H1 (cell line): Measurements from ENCODE around the gene ZNF408. TPM values are rescaled to one million over a fixed set of nuclear protein-coding genes. Genes with fewer than 3 reads are reported as not detected.

ENCODE experiments used
- CTCF ChIA-PET: fragments of 300-600 bp; sonication (Branson Sonifier 250); formaldehyde crosslinking; loops from one replicate; lab custom pipeline; 2021; ENCODE audit not compliant: partially characterized antibody; lab: Charles Lee
- POLR2A ChIA-PET: fragments of 300-600 bp; sonication (Branson Sonifier 250); formaldehyde crosslinking; loops from one replicate; lab custom pipeline; 2021; ENCODE audit warnings: inconsistent platforms; ENCODE audit not compliant: partially characterized antibody; lab: Charles Lee
- DNase-seq, 2 experiments: peaks; one replicate each; pipeline versions ENCODE4 v3.0.0 to v3.0.0-alpha.2; 2010 to 2022; ENCODE audit warnings: low spot score in 2 of 2, low read depth in 1 of 2, mixed read lengths in 1 of 2
- FAIRE-seq: peaks from 2 replicates; lab custom pipeline; 2011; peaks lifted over from hg19 to GRCh38; lab: Jason Lieb, UNC
- H2AFZ ChIP-seq: 2 replicates; pipeline ENCODE4 v1.8.1; 2012; ENCODE audit warnings: low read length, inconsistent platforms
- H2AK5ac ChIP-seq: 2 replicates; pipeline ENCODE4 v1.6.1; 2013; ENCODE audit warnings: low read depth, low read length
- H2BK120ac ChIP-seq: replicated peaks from 2 replicates; pipeline ENCODE3; 2013; ENCODE audit warnings: low read depth, low read length, inconsistent platforms
- H2BK12ac ChIP-seq: 2 replicates; pipeline ENCODE4 v1.6.1; 2013; ENCODE audit warnings: low read depth, low read length
- H2BK15ac ChIP-seq: 2 replicates; pipeline ENCODE4 v1.6.1; 2013; ENCODE audit warnings: low read length
- H2BK20ac ChIP-seq: 2 replicates; pipeline ENCODE4 v1.6.1; 2013; ENCODE audit warnings: low read length
- H2BK5ac ChIP-seq: 2 replicates; pipeline ENCODE4 v1.6.1; 2013; ENCODE audit warnings: low read depth, low read length
- H3K14ac ChIP-seq: 2 replicates; pipeline ENCODE4 v1.6.1; 2013; ENCODE audit warnings: inconsistent platforms; ENCODE audit not compliant: insufficient read length
- H3K18ac ChIP-seq: 2 replicates; pipeline ENCODE4 v1.6.1; 2013; ENCODE audit warnings: low read length; ENCODE audit errors: extremely low read depth
- H3K23ac ChIP-seq: 2 replicates; pipeline ENCODE4 v1.6.1; 2013; ENCODE audit warnings: inconsistent platforms; ENCODE audit not compliant: insufficient read length
- H3K23me2 ChIP-seq: 2 replicates; pipeline ENCODE4 v1.6.1; 2013; ENCODE audit warnings: low read depth, low read length
- H3K27ac ChIP-seq: 2 replicates; pipeline ENCODE4 v1.6.1; 2011; ENCODE audit warnings: low read depth, low read length, inconsistent platforms
- H3K27me3 ChIP-seq, 4 experiments: replicated peaks in 1 of 4; 1 replicate in 1 of 4; 2 replicates in 3 of 4; pipeline versions ENCODE4 v1.6.1 to v1.8.1; 2011 to 2013; ENCODE audit warnings: low read length in 3 of 4, mild to moderate bottlenecking in 3 of 4, inconsistent platforms in 2 of 4, mixed read lengths in 2 of 4, moderate library complexity in 1 of 4; ENCODE audit not compliant: control insufficient read depth in 3 of 4, insufficient read depth in 3 of 4; ENCODE audit errors: extremely low read depth in 1 of 4
- H3K36me3 ChIP-seq, 4 experiments: 2 replicates each; pipeline versions ENCODE4 v1.6.1 to v1.8.1; 2011 to 2013; ENCODE audit warnings: mild to moderate bottlenecking in 4 of 4, low read length in 3 of 4, moderate library complexity in 2 of 4, control low read depth in 1 of 4, inconsistent platforms in 1 of 4; ENCODE audit not compliant: insufficient read depth in 4 of 4, control insufficient read depth in 2 of 4
- H3K4ac ChIP-seq: replicated peaks from 2 replicates; pipeline ENCODE3; 2013; ENCODE audit warnings: low read length, low read depth, mixed read lengths, inconsistent platforms; ENCODE audit not compliant: insufficient read length
- H3K4me1 ChIP-seq, 4 experiments: replicated peaks in 1 of 4; 1 replicate in 1 of 4; 2 replicates in 3 of 4; pipeline versions ENCODE4 v1.6.1 to v1.8.1; 2011 to 2013; ENCODE audit warnings: low read length in 3 of 4, inconsistent platforms in 2 of 4, mixed read lengths in 1 of 4; ENCODE audit not compliant: insufficient read depth in 4 of 4, control insufficient read depth in 3 of 4
- H3K4me2 ChIP-seq, 2 experiments: 2 replicates each; pipeline versions ENCODE4 v1.6.1 to v1.8.1; 2011 to 2013; ENCODE audit warnings: low read depth in 2 of 2, low read length in 2 of 2, control low read depth in 1 of 2, inconsistent platforms in 1 of 2, mild to moderate bottlenecking in 1 of 2; ENCODE audit not compliant: insufficient read depth in 1 of 2
- H3K4me3 ChIP-seq, 4 experiments: fragments of 200-600, 300-600 bp in 1 of 4; sonication (generic), shearing (Covaris generic), sonication (Bioruptor Twin) in 1 of 4; 2 replicates each; pipeline versions ENCODE4 v1.5.1 to v1.8.1; 2011 to 2016; ENCODE audit warnings: low read length in 4 of 4, low read depth in 3 of 4, control low read depth in 2 of 4, inconsistent platforms in 2 of 4, mild to moderate bottlenecking in 2 of 4, mixed read lengths in 1 of 4, moderate library complexity in 1 of 4; ENCODE audit not compliant: insufficient read depth in 2 of 4; ENCODE audit errors: extremely low read depth in 1 of 4
- H3K56ac ChIP-seq: replicated peaks from 2 replicates; pipeline ENCODE3; 2013; ENCODE audit warnings: low read depth, mild to moderate bottlenecking, mixed read lengths, low read length, inconsistent platforms; ENCODE audit not compliant: insufficient read length
- H3K79me1 ChIP-seq: 2 replicates; pipeline ENCODE4 v1.6.1; 2013; ENCODE audit warnings: low read depth, low read length, control low read depth
- H3K79me2 ChIP-seq, 2 experiments: 2 replicates each; pipeline versions ENCODE4 v1.6.1 to v1.8.1; 2012 to 2013; ENCODE audit warnings: low read length in 2 of 2, mild to moderate bottlenecking in 2 of 2, inconsistent platforms in 1 of 2; ENCODE audit not compliant: insufficient read depth in 2 of 2, control insufficient read depth in 1 of 2
- H3K9ac ChIP-seq, 4 experiments: replicated peaks in 1 of 4; 1 replicate in 1 of 4; 2 replicates in 3 of 4; pipeline versions ENCODE4 v1.6.1 to v1.8.1; 2011 to 2013; ENCODE audit warnings: low read depth in 3 of 4, low read length in 3 of 4, control low read depth in 2 of 4, mild to moderate bottlenecking in 2 of 4, moderate library complexity in 2 of 4, inconsistent platforms in 1 of 4; ENCODE audit errors: extremely low read depth in 1 of 4
- H3K9me3 ChIP-seq, 2 experiments: 2 replicates each; pipeline versions ENCODE4 v1.6.1 to v1.8.1; 2012 to 2013; ENCODE audit warnings: mild to moderate bottlenecking in 2 of 2, moderate library complexity in 2 of 2, control low read depth in 1 of 2, inconsistent platforms in 1 of 2, low read depth in 1 of 2, low read length in 1 of 2, mixed read lengths in 1 of 2; ENCODE audit not compliant: insufficient read depth in 2 of 2
- H4K20me1 ChIP-seq, 2 experiments: replicated peaks in 1 of 2; 2 replicates each; pipeline versions ENCODE3 to v1.8.1; 2011 to 2013; ENCODE audit warnings: inconsistent platforms in 2 of 2, low read length in 2 of 2, mild to moderate bottlenecking in 1 of 2; ENCODE audit not compliant: insufficient read depth in 2 of 2, control insufficient read depth in 1 of 2
- H4K5ac ChIP-seq: 2 replicates; pipeline ENCODE4 v1.6.1; 2013; ENCODE audit warnings: low read length, low read depth, mixed read lengths, inconsistent platforms; ENCODE audit not compliant: insufficient read length
- H4K8ac ChIP-seq: 2 replicates; pipeline ENCODE4 v1.8.0; 2013; ENCODE audit warnings: mild to moderate bottlenecking, moderate library complexity, low read length, inconsistent platforms; ENCODE audit not compliant: insufficient read depth; ENCODE audit errors: extremely low read depth
- H4K91ac ChIP-seq: replicated peaks from 2 replicates; pipeline ENCODE3; 2013; ENCODE audit warnings: low read length, mixed read lengths, inconsistent platforms; ENCODE audit not compliant: insufficient read length
- CTCF ChIP-seq, 3 experiments: IDR thresholded peaks; 1 replicate in 2 of 3; 2 replicates in 1 of 3; pipeline versions ENCODE4 v1.5.1 to v1.6.1; 2011; ENCODE audit warnings: low read length in 3 of 3, mild to moderate bottlenecking in 3 of 3, inconsistent platforms in 2 of 3, low read depth in 1 of 3, moderate library complexity in 1 of 3; ENCODE audit not compliant: insufficient read depth in 1 of 3; ENCODE audit errors: control extremely low read depth in 1 of 3
- E2F6 ChIP-seq: IDR thresholded peaks from 2 replicates; pipeline ENCODE4 v1.6.1; 2012; ENCODE audit warnings: inconsistent platforms
- FOSL1 ChIP-seq: IDR thresholded peaks from 2 replicates; pipeline ENCODE4 v1.6.1; 2011; ENCODE audit warnings: mild to moderate bottlenecking, low read depth, low read length, moderate library complexity; ENCODE audit not compliant: insufficient read depth
- GABPA ChIP-seq: IDR thresholded peaks from 2 replicates; pipeline ENCODE4 v1.6.1; 2011; ENCODE audit warnings: mild to moderate bottlenecking, low read length, moderate library complexity, borderline replicate concordance; ENCODE audit not compliant: insufficient read depth
- KDM1A ChIP-seq: fragments of 200-600, 300-600 bp; sonication (generic); IDR thresholded peaks from 2 replicates; pipeline ENCODE4 v1.7.1; 2016; ENCODE audit warnings: mild to moderate bottlenecking, low read length, borderline replicate concordance
- MAX ChIP-seq: IDR thresholded peaks from 2 replicates; pipeline ENCODE4 v1.6.1; 2012; ENCODE audit warnings: inconsistent platforms
- POLR2AphosphoS5 ChIP-seq: IDR thresholded peaks from 2 replicates; pipeline ENCODE4 v1.6.1; 2011; ENCODE audit warnings: low read depth, low read length
- SAP30 ChIP-seq: fragments of 300-600 bp; sonication (generic); IDR thresholded peaks from 2 replicates; pipeline ENCODE4 v1.7.1; 2012; ENCODE audit warnings: low read length, moderate library complexity, mild to moderate bottlenecking, inconsistent platforms; ENCODE audit not compliant: insufficient read depth, insufficient replicate concordance
- SIRT6 ChIP-seq: IDR thresholded peaks from one replicate; pipeline ENCODE4 v1.7.1; 2012; ENCODE audit warnings: low read length, inconsistent platforms
- WGBS, 2 experiments: shearing (Covaris generic) in 1 of 2; methylation state at CpG; one replicate each; pipeline versions ENCODE4 v1.1.6 to v1.1.7; 2013 to 2015; ENCODE audit warnings: low lambda C conversion rate in 2 of 2, mixed read lengths in 2 of 2, inconsistent platforms in 1 of 2, low coverage in 1 of 2, missing lambda C conversion rate in 1 of 2; ENCODE audit not compliant: insufficient replicate concordance in 2 of 2, insufficient coverage in 1 of 2, insufficient read length in 1 of 2; ENCODE audit errors: extremely low coverage in 1 of 2, missing lambda C conversion rate in 1 of 2; 5-methylcytosine and 5-hydroxymethylcytosine counted together
- polyA plus RNA-seq, 7 experiments: library from polyadenylated mRNA; depleted of rRNA in 3 of 7; stranded (reverse) in 5 of 7; unstranded in 2 of 7; fragments of >200 nt in 5 of 7; fragments of 200-250 nt in 2 of 7; gene quantifications; 1 replicate in 5 of 7; 2 replicates in 1 of 7; 4 replicates in 1 of 7; pipeline versions ENCODE4 v1.2.1 to v1.2.3, GENCODE V29; 2011 to 2013; ENCODE audit warnings: missing spikeins in 2 of 7, mixed read lengths in 2 of 7
- total RNA-seq: library from RNA; stranded (reverse); fragmentation: NEBNext Ultra II Directional; extraction: Animal tissue kit (Norgen Biotek cat#: 25700); gene quantifications from 2 replicates; pipeline ENCODE4 v1.2.1, GENCODE V29; 2021

The ZNF408 gene
- total and polyA plus RNA-seq, 2 of the 8 experiments (the other 6 are each of a cell fraction or from before 2014, with no cell fraction given), result 10.7 to 11.0 TPM

GRCh38 chr11:46697303-46697702 lies 3.5 kb upstream of the ZNF408 start:
- Histone ChIP-seq H3K18ac (no peak overlapping the region), H3K4me1 (no peaks in the 10 kb centered on the region; a peak in 3 of 7 replicates), H3K36me3 (peaks cover 2 to 12% (median 6%) of the 10 kb centered on the region in 4 experiments; a peak in 4 of 8 replicates), H4K8ac (no peak overlapping the region), H3K14ac (no peak overlapping the region), H2BK120ac (no peak overlapping the region), H3K27ac (no peak overlapping the region), H4K91ac (no peak overlapping the region), H3K9me3 (no peaks in the 10 kb centered on the region), H3K56ac (no peak overlapping the region), H4K5ac (no peak overlapping the region), H2BK5ac (no peak overlapping the region), H3K79me1 (no peaks in the 10 kb centered on the region), H2BK12ac (no peak overlapping the region), H3K27me3 (no peaks in the 10 kb centered on the region), H2BK15ac (no peak overlapping the region), H2AFZ (no peak overlapping the region), H2AK5ac (no peak overlapping the region), H3K4me2 (no peak overlapping the region), H3K4me3 (no peak overlapping the region), H3K23me2 (peaks cover 9% of the 10 kb centered on the region; the same call in 1 of the 2 replicates), H4K20me1 (peaks cover 0 to 2% of the 10 kb centered on the region in 2 experiments), H3K4ac (no peak overlapping the region), H2BK20ac (no peak overlapping the region), H3K9ac (no peak overlapping the region; a peak in 1 of 7 replicates), H3K79me2 (peaks cover 3 to 13% of the 10 kb centered on the region in 2 experiments; a peak in 2 of 4 replicates), H3K23ac (no peak overlapping the region)
- TF ChIP-seq CTCF (IDR thresholded peaks at IDR 0.05; ENCODE audit: control extremely low read depth in 1 of 3, insufficient read depth in 1 of 3, low read depth in 1 of 3, low read length in 3 of 3) (no peak), MAX (no peak), SIRT6 (no peak), GABPA (no peak), SAP30 (no peak), KDM1A (no peak), E2F6 (no peak), POLR2AphosphoS5 (no peak), FOSL1 (no peak)
- WGBS, 2 experiments, result 77% methylated on average over 3 of the region's 3 CpGs; no CpG with 5 or more reads in 1 of the 2 experiments
- DNase-seq (no peak), FAIRE-seq (no peak)
- POLR2A ChIA-PET, result interaction anchor here (1.3 to 3.1 kb wide), 4 partner anchors 19 to 316 kb away, joined by 4 to 21 read pairs (median 4); partner anchors contain the start of gene MDK
- CTCF ChIA-PET, result interaction anchor here (0.8 to 2.3 kb wide), 4 partner anchors 9 to 29 kb away, joined by 3 to 5 read pairs (median 4); no protein-coding TSS in a partner anchor
